Vagina (tissue), 2 donors: ENCODE results near the gene TPPP3.

Source experiments
- CTCF ChIP-seq, 3 experiments: fragments of 450-650 bp in 2 of 3; fragments of 200-600 bp in 1 of 3; sonication (generic) in 1 of 3; IDR thresholded peaks; one replicate each; pipeline ENCODE4 v1.5.1; 2017 to 2019; ENCODE audit warnings: antibody characterized with exemption in 3 of 3, mild to moderate bottlenecking in 2 of 3, moderate library complexity in 2 of 3
- POLR2A ChIP-seq, 2 donors: fragments of 450-650 bp; IDR thresholded peaks; one replicate each; pipeline ENCODE4 v1.6.1; 2017; ENCODE audit warnings: antibody characterized with exemption in 2 of 2, mild to moderate bottlenecking in 2 of 2, moderate library complexity in 2 of 2

DNA sequence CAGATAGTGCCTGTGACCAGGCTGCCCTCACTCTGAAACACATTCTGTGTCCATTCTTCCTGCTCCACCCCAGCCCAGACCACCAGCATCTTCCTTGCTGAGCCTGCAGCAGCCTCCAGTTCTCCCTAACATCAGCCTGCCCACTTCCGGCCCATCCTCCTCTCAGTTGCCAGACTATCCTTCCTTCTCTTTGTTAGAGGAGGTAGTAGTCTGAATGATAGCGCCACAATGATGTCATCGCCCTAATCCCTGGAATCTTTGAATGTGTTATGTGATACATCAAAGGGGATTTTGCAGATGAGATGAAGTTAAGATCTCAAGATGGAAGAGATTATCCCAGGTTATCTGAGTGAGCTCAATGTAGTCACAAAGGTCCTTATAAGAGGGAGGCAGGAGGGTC is 26.2 kb upstream of the TPPP3 start:
- no peak for TF ChIP-seq CTCF (IDR thresholded peaks at IDR 0.05)
- no peak for TF ChIP-seq POLR2A (IDR thresholded peaks at IDR 0.05)
